HFF-Myc (cell line): Measurements from ENCODE around the gene PPP1R3D.

ENCODE experiments used
- DNase-seq: peaks from one replicate; pipeline ENCODE4 v3.0.0-alpha.2; 2011; ENCODE audit warnings: low read depth; ENCODE audit errors: extremely low read depth
- H3K4me3 ChIP-seq: replicated peaks from 2 replicates; pipeline ENCODE4 v1.5.1; 2011; ENCODE audit warnings: low read depth, mild to moderate bottlenecking, control low read depth, low read length
- CTCF ChIP-seq: IDR thresholded peaks from 2 replicates; pipeline ENCODE4 v1.5.1; 2012; ENCODE audit warnings: mild to moderate bottlenecking, low read depth, low read length, control low read depth; ENCODE audit errors: missing control alignments

PPP1R3D gene

DNA sequence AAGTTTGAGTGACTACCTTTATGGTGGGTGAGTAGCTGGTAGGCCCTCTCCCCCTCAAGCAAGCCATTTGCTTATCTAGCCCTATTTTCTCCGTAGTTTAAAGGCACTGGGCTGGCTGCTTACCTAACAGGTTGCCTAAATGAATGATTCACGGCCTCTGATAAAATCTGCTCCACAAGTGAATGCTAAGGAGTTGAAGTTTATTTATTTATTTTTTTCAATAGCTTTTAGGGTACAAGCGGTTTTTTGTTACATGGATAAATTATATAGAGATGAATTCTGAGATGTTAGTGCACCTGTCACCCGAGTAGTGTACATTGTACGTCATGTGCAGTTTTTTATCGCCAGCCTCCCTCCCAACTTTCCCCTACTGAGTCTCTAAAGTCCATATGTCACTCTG lies 9.8 kb upstream of the PPP1R3D start:
- DNase-seq = no peak
- no peak for TF ChIP-seq CTCF
- no peak overlapping the region for H3K4me3 ChIP-seq

GRCh38 chr20:59948828-59949720 lies 9.0 kb upstream of the PPP1R3D start:
- no peak overlapping the region for H3K4me3 ChIP-seq
- peak; percentile 29 for DNase-seq
- TF ChIP-seq CTCF = peak; percentile 48

GRCh38 chr20:59948212-59948611 lies 8.1 kb upstream of the PPP1R3D start:
- no peak for TF ChIP-seq CTCF
- H3K4me3 ChIP-seq = no peak overlapping the region
- DNase-seq = no peak

DNA sequence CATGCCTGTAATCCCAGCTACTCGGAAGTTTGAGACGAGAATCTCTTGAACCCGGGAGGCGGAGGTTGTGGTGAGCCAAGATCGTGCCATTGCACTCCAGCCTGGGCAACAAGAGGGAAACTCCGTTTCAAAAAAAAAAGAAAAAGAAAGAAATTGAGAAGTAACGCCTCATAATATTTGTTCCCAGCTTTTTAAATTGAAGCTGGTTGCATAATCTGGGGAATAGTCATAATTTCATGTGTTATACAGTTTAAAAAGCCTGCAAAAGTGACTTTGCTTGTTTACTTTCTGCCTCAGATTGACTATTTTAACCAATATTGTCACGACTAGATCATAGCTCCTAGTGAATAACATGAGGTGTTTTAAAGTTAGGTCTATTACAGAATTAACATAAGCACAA lies 7.3 kb upstream of the PPP1R3D start:
- DNase-seq = no peak
- no peak overlapping the region for H3K4me3 ChIP-seq
- no peak for TF ChIP-seq CTCF

DNA sequence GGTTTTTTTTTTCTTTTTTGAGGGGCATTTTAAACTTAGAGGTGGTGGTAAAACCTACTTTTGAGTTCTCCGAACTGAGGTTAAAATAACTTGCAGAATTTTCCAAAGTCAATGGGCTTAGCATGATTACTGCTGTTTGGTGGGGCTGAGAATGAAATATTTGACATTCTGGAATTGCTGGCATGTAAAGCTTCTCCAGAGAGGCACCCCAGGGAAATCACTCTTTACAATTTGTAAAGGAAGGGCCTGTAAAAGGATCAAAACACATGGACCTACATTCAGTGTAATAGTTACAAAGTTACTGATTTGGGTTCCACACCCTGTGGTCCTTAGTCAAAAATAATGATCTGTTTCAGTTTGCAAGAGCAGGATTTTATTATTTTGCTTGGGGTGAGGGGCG lies 5.6 kb upstream of the PPP1R3D start:
- H3K4me3 ChIP-seq = no peak overlapping the region
- TF ChIP-seq CTCF = no peak
- no peak for DNase-seq

GRCh38 chr20:59945175-59945574 lies 5.1 kb upstream of the PPP1R3D start:
- no peak for DNase-seq
- TF ChIP-seq CTCF = no peak
- no peak overlapping the region for H3K4me3 ChIP-seq
